ACC112 (cell line): ENCODE measurements around the gene DNAJC12.

ENCODE experiments used
- H2AFZ ChIP-seq: fragments of 200-600 bp; sonication (generic); one replicate; pipeline ENCODE4 v1.6.0; 2017; ENCODE audit warnings: antibody characterized with exemption, low read length; ENCODE audit not compliant: unreplicated experiment
- H3K27ac ChIP-seq: fragments of 200-600 bp; sonication (generic); 2 replicates; pipeline ENCODE4 v1.5.1; 2014; ENCODE audit warnings: low read depth, mild to moderate bottlenecking, antibody characterized with exemption, low read length, moderate library complexity
- H3K27me3 ChIP-seq: fragments of 200-600 bp; sonication (generic); 2 replicates; pipeline ENCODE4 v1.6.1; 2014; ENCODE audit warnings: mild to moderate bottlenecking, antibody characterized with exemption, low read length, moderate library complexity, mixed read lengths; ENCODE audit not compliant: insufficient read depth
- H3K36me3 ChIP-seq: fragments of 200-600 bp; sonication (generic); 2 replicates; pipeline ENCODE4 v1.6.1; 2016; ENCODE audit warnings: mild to moderate bottlenecking, antibody characterized with exemption, low read length, moderate library complexity, mixed read lengths; ENCODE audit not compliant: insufficient read depth
- H3K4me1 ChIP-seq: fragments of 200-600 bp; sonication (generic); one replicate; pipeline ENCODE4 v1.6.1; 2016; ENCODE audit warnings: low read length, mixed read lengths; ENCODE audit not compliant: insufficient read depth, unreplicated experiment, control insufficient read depth
- H3K4me3 ChIP-seq: fragments of 200-600 bp; sonication (generic); 2 replicates; pipeline ENCODE4 v1.5.1; 2014; ENCODE audit warnings: mild to moderate bottlenecking, low read depth, low read length
- H3K79me2 ChIP-seq: fragments of 200-600 bp; sonication (generic); one replicate; pipeline ENCODE4 v1.6.0; 2016; ENCODE audit warnings: low read length; ENCODE audit not compliant: control insufficient read depth, unreplicated experiment, insufficient read depth

DNAJC12 gene

GRCh38 chr10:67864607-67865371, 26.8 kb upstream of the DNAJC12 start:
- H3K4me1 ChIP-seq: no peaks in the 10 kb centered on the region
- no peaks in the 10 kb centered on the region for H3K27me3 ChIP-seq
- H3K79me2 ChIP-seq: no peaks in the 10 kb centered on the region
- no peak overlapping the region for H2AFZ ChIP-seq
- H3K4me3 ChIP-seq: no peak overlapping the region
- H3K36me3 ChIP-seq: no peaks in the 10 kb centered on the region
- H3K27ac ChIP-seq: no peak overlapping the region

GRCh38 chr10:67863094-67863493, 25.1 kb upstream of the DNAJC12 start:
- Histone ChIP-seq H2AFZ (no peak overlapping the region), H3K4me1 (no peaks in the 10 kb centered on the region), H3K79me2 (no peaks in the 10 kb centered on the region), H3K27ac (no peak overlapping the region), H3K27me3 (no peaks in the 10 kb centered on the region), H3K36me3 (no peaks in the 10 kb centered on the region), H3K4me3 (no peak overlapping the region)

GRCh38 chr10:67861750-67862432, 23.9 kb upstream of the DNAJC12 start:
- H3K27ac ChIP-seq: no peak overlapping the region
- no peaks in the 10 kb centered on the region for H3K79me2 ChIP-seq
- no peak overlapping the region for H2AFZ ChIP-seq
- H3K27me3 ChIP-seq: no peaks in the 10 kb centered on the region
- no peak overlapping the region for H3K4me3 ChIP-seq
- no peaks in the 10 kb centered on the region for H3K36me3 ChIP-seq
- H3K4me1 ChIP-seq: no peaks in the 10 kb centered on the region

GRCh38 chr10:67858971-67859370, 21.0 kb upstream of the DNAJC12 start:
- Histone ChIP-seq H2AFZ (no peak overlapping the region), H3K36me3 (no peaks in the 10 kb centered on the region), H3K4me1 (no peaks in the 10 kb centered on the region), H3K4me3 (no peak overlapping the region), H3K27me3 (no peaks in the 10 kb centered on the region), H3K27ac (no peak overlapping the region), H3K79me2 (no peaks in the 10 kb centered on the region)

GRCh38 chr10:67853512-67853911, 15.5 kb upstream of the DNAJC12 start:
- Histone ChIP-seq H3K79me2 (peaks cover 3% of the 10 kb centered on the region), H3K4me3 (no peak overlapping the region), H3K27me3 (no peaks in the 10 kb centered on the region), H3K36me3 (no peaks in the 10 kb centered on the region), H3K4me1 (no peaks in the 10 kb centered on the region), H2AFZ (no peak overlapping the region), H3K27ac (no peak overlapping the region)

DNA sequence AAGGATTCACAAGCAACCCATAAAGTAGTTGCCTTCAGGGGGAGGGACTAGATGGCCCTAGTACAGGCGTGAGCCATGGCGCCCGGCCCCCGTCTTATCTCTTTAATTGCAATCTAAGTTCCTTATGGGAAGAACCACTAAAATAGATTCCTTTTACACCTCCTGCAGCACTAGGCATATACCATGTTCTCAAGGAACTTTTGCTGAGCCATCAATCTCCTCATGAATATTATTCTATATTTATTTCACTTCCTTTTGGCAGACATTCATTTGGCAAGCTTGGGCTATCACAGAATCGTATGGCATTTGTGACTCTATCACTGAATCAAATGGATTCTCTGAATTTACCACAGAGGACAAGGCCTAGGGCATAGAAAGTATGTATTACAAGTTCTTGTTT, 14.8 kb upstream of the DNAJC12 start:
- Histone ChIP-seq H3K4me3 (no peak overlapping the region), H3K4me1 (no peaks in the 10 kb centered on the region), H2AFZ (no peak overlapping the region), H3K36me3 (no peaks in the 10 kb centered on the region), H3K27me3 (no peaks in the 10 kb centered on the region), H3K27ac (no peak overlapping the region), H3K79me2 (peaks cover 3% of the 10 kb centered on the region)

DNA sequence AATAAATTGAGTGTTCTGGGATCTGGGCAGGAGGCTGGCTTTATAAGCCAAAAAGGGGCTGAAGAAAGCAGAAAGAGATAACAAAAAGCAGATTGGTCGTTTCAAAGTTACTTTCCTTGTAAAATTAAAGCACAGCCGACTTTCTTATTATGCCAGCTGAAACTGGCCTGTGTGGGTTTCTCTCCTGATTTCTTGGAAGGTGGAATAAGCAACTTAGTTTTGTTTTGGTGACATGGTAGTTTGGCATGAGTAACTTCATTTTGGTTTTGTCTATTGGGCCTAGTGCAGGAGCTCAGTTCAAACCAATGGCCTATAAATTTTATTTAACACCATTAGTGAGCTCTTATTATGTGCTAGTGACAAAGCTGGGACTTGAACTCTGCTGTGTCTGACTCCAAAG, 13.2 kb upstream of the DNAJC12 start:
- Histone ChIP-seq H3K79me2 (peaks cover 3% of the 10 kb centered on the region), H3K4me1 (no peaks in the 10 kb centered on the region), H2AFZ (no peak overlapping the region), H3K4me3 (no peak overlapping the region), H3K36me3 (no peaks in the 10 kb centered on the region), H3K27ac (no peak overlapping the region), H3K27me3 (no peaks in the 10 kb centered on the region)

DNA sequence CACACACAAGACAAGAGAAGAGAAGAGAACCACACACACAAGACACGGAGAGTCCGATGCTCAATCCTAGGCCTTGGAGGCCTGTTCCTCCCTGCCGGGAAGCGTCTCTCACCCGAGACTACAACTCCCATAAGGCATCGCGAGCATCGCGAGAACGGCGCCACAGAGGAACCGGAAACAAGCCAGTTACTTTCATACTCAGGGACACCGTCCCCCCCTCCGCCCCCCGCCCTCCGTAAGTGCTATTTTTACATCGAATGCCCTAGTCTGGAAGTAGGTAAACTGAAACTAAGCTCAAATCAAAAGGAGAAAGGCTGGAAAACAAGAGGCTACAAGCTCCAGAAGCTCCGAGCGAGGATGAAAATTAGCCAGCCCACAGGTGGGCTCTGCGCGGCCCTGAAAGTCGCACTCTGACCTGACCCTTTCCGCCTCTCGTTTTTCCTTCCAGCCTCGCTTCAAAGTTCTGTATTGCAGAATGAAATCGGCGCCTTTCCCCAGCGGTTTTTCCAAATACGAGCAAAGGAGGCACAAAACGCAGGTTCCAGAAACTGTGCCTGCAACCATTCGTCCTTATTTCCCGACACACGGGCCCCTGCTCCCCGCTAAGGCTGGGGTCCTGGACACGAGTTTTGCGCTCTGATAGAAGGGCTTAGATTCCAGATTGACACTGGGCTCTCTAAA, 11.5 kb upstream of the DNAJC12 start:
- no peaks in the 10 kb centered on the region for H3K4me1 ChIP-seq
- H3K4me3 ChIP-seq: peak overlapping the region; percentile 88
- H3K27ac ChIP-seq: peak overlapping the region; percentile 68
- H3K79me2 ChIP-seq: peaks cover 3% of the 10 kb centered on the region
- no peaks in the 10 kb centered on the region for H3K36me3 ChIP-seq
- H2AFZ ChIP-seq: peak overlapping the region; percentile 93
- H3K27me3 ChIP-seq: no peaks in the 10 kb centered on the region

GRCh38 chr10:67843284-67843683, 5.3 kb upstream of the DNAJC12 start:
- Histone ChIP-seq H3K79me2 (no peaks in the 10 kb centered on the region), H3K4me3 (no peak overlapping the region), H3K27ac (no peak overlapping the region), H2AFZ (no peak overlapping the region), H3K4me1 (no peaks in the 10 kb centered on the region), H3K27me3 (no peaks in the 10 kb centered on the region), H3K36me3 (no peaks in the 10 kb centered on the region)

DNA sequence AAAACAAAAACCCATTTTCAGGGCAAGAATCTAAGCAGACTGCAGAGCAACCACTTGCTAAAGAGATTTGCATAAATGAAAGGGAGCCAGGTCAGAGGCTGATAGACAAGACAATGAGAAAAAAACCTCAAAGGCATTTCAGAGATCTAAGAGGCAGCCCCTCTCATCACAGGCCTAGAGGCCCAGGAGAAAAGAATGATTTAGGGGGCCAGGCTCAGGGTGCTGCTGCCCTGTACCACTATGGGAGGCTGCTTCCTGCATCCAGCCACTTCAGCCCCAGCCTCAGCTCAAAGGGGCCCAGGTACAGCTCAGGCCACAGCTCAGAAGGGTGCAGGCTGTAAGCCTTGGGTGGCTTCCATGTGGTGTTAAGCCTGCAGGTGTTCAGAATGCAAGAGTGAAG, 3.7 kb upstream of the DNAJC12 start:
- H3K36me3 ChIP-seq: no peaks in the 10 kb centered on the region
- no peak overlapping the region for H2AFZ ChIP-seq
- no peak overlapping the region for H3K4me3 ChIP-seq
- H3K79me2 ChIP-seq: no peaks in the 10 kb centered on the region
- H3K27me3 ChIP-seq: no peaks in the 10 kb centered on the region
- H3K27ac ChIP-seq: no peak overlapping the region
- no peaks in the 10 kb centered on the region for H3K4me1 ChIP-seq
